ENCODE measurements around the gene UTP25. TPM values are rescaled to one million over a fixed set of nuclear protein-coding genes. Genes with fewer than 3 reads are reported as not detected.

UTP25 gene
- total RNA-seq, 1 experiment from 2014 or later, result 14.3 TPM

DNA sequence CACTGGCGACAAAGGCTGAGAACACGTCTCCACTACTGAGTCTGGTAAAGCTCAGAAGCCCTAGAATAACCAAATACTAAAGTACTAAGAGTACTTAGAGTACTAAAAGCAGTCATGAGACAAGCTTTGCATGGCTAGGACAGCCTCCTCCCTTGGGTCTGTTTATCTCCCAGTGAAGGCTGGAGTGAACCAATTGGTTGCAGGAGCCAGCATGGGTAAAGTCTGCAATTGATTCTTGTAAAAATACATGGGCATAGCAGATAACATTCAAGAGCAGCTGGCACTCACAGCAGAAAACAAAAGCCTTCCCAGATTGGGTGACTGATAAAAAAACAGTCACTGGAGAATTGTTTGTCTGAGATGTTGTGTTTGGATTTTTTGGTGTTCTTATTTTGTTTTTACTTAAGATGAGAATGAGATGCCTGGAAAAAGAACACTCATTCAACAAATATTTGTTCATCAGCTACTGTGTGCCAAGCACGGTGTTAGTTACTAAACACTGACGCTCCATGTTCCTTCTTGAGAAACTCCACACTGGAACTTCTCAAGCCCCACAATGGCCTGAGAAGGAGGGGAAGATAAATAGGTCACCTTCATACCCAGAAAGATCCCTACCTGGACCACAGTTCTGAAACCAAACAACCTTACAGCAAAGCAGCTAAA is 25.5 kb upstream of the UTP25 start:
- ATAC-seq, result no peak
- no peaks in the 10 kb centered on the region for H3K9me3 ChIP-seq (ENCODE audit: low read length)
- H3K27me3 ChIP-seq (ENCODE audit: low read length), result no peaks in the 10 kb centered on the region
- peaks cover 41% of the 10 kb centered on the region for H4K20me1 ChIP-seq (ENCODE audit: low read length)
- no peaks in the 10 kb centered on the region for H3K9me2 ChIP-seq (replicated peaks; ENCODE audit: low read length)
- H3K4me1 ChIP-seq (ENCODE audit: insufficient read depth, low read length), result peaks cover 28% of the 10 kb centered on the region
- H2AFZ ChIP-seq (ENCODE audit: low read length), result no peak overlapping the region
- intact Hi-C loops (cut with micrococcal nuclease), result no loop called here
- H3K9ac ChIP-seq (ENCODE audit: low read length), result no peak overlapping the region
- no TSS peak for BruUV-seq (replicated peaks)
- H3K4me2 ChIP-seq (ENCODE audit: low read length), result 0 out of 2 replicates have a peak overlapping the region, but pooled peaks have one; percentile 91
- H3K4me3 ChIP-seq (ENCODE audit: low read length), result no peak overlapping the region
- no peak for DNase-seq
- POLR2A ChIA-PET (ENCODE audit: unreplicated experiment), result interaction anchor here (0.8 kb wide), 1 partner anchor 80 kb away, joined by 5 read pairs; no protein-coding TSS in a partner anchor
- no peak overlapping the region for H3K27ac ChIP-seq (ENCODE audit: low read length)
- H3F3A ChIP-seq (ENCODE audit: low read length, unreplicated experiment), result no peaks in the 10 kb centered on the region
- H3K36me3 ChIP-seq (ENCODE audit: low read depth, low read length), result peaks cover 23% of the 10 kb centered on the region
- CTCF ChIA-PET, result interaction anchor here (0.6 kb wide), 1 partner anchor 54 kb away, joined by 3 read pairs; no protein-coding TSS in a partner anchor
- TF ChIP-seq EZH2phosphoT487 (IDR thresholded peaks at IDR 0.05; ENCODE audit: borderline replicate concordance, low read length) (no peak), EZH2 (IDR thresholded peaks at IDR 0.05; ENCODE audit: low read length, unreplicated experiment) (no peak)
- TF ChIP-seq, protein P1, sequence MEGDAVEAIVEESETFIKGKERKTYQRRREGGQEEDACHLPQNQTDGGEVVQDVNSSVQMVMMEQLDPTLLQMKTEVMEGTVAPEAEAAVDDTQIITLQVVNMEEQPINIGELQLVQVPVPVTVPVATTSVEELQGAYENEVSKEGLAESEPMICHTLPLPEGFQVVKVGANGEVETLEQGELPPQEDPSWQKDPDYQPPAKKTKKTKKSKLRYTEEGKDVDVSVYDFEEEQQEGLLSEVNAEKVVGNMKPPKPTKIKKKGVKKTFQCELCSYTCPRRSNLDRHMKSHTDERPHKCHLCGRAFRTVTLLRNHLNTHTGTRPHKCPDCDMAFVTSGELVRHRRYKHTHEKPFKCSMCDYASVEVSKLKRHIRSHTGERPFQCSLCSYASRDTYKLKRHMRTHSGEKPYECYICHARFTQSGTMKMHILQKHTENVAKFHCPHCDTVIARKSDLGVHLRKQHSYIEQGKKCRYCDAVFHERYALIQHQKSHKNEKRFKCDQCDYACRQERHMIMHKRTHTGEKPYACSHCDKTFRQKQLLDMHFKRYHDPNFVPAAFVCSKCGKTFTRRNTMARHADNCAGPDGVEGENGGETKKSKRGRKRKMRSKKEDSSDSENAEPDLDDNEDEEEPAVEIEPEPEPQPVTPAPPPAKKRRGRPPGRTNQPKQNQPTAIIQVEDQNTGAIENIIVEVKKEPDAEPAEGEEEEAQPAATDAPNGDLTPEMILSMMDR (conservative IDR thresholded peaks at IDR 0.05; ENCODE audit: low read depth, low read length), result no peak
- H3K79me2 ChIP-seq (ENCODE audit: low read length), result peaks cover 65% of the 10 kb centered on the region

DNA sequence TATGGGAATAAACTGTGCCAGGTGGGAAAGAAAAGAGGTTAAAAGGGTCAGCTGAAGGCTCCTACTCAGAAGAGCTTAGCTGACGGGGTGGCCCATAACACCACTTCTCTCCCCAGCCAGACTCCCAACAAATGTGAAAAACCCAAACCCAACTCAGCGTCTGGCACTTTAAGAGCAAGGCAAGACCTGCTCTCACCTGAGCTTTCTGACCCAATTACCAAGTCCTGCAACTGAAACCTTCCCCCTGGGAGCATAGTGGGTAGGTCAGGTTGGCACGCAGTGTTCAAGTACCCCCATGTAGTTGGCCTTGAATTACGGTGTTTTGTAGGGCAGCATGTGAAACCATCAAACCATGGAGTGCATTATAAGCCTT is 25.0 kb upstream of the UTP25 start:
- H3K9me3 ChIP-seq (ENCODE audit: low read length), result no peaks in the 10 kb centered on the region
- H3F3A ChIP-seq (ENCODE audit: low read length, unreplicated experiment), result no peaks in the 10 kb centered on the region
- TF ChIP-seq, protein P1 (conservative IDR thresholded peaks at IDR 0.05; ENCODE audit: low read depth, low read length), result no peak
- TF ChIP-seq EZH2phosphoT487 (IDR thresholded peaks at IDR 0.05; ENCODE audit: borderline replicate concordance, low read length) (no peak), EZH2 (IDR thresholded peaks at IDR 0.05; ENCODE audit: low read length, unreplicated experiment) (no peak)
- ATAC-seq (no peak), DNase-seq (no peak)
- H3K27me3 ChIP-seq (ENCODE audit: low read length), result no peaks in the 10 kb centered on the region
- no peak overlapping the region for H3K9ac ChIP-seq (ENCODE audit: low read length)
- H3K36me3 ChIP-seq (ENCODE audit: low read depth, low read length), result peaks cover 23% of the 10 kb centered on the region
- peaks cover 63% of the 10 kb centered on the region for H3K79me2 ChIP-seq (ENCODE audit: low read length)
- H3K9me2 ChIP-seq (replicated peaks; ENCODE audit: low read length), result no peaks in the 10 kb centered on the region
- H3K4me1 ChIP-seq (ENCODE audit: insufficient read depth, low read length), result peaks cover 33% of the 10 kb centered on the region
- CTCF ChIA-PET, result interaction anchor here (0.6 kb wide), 1 partner anchor 55 kb away, joined by 3 read pairs; no protein-coding TSS in a partner anchor
- no peak overlapping the region for H2AFZ ChIP-seq (ENCODE audit: low read length)
- no peak overlapping the region for H3K27ac ChIP-seq (ENCODE audit: low read length)
- H3K4me2 ChIP-seq (ENCODE audit: low read length), result peak overlapping the region; percentile 91; the same call in 1 of the 2 replicates
- intact Hi-C loops (cut with micrococcal nuclease), result no loop called here
- no peak overlapping the region for H3K4me3 ChIP-seq (ENCODE audit: low read length)
- no TSS peak for BruUV-seq (replicated peaks)
- peaks cover 41% of the 10 kb centered on the region for H4K20me1 ChIP-seq (ENCODE audit: low read length)
- POLR2A ChIA-PET (ENCODE audit: unreplicated experiment), result interaction anchor here (0.5 kb wide), 1 partner anchor 15 kb away, joined by 4 read pairs; no protein-coding TSS in a partner anchor

DNA sequence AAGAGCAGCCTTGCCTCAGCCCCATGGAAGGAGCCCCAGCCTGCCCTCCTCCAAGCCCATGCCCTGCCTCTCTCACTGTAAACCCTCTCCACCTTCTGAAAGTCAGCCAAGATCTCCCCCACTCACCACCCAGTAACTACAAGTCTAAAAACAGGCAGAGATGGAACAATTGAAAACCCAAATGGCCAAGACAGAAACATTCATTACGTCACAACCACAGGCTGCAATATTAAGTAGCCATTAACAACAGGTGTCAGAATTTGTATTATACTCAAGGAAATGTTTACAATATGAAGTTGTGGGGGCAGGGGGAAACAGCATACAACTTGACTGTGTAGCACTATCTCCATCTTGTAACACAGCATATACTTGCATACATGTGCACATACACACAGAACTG is 24.2 kb upstream of the UTP25 start:
- intact Hi-C loops (cut with micrococcal nuclease), result no loop called here
- BruUV-seq (replicated peaks), result no TSS peak
- TF ChIP-seq, protein P1 (conservative IDR thresholded peaks at IDR 0.05; ENCODE audit: low read depth, low read length), result no peak
- Histone ChIP-seq H3K79me2 (ENCODE audit: low read length) (peaks cover 63% of the 10 kb centered on the region), H3K4me3 (ENCODE audit: low read length) (peak overlapping the region; percentile 81; the same call in 1 of the 2 replicates), H3K4me1 (ENCODE audit: insufficient read depth, low read length) (peaks cover 41% of the 10 kb centered on the region), H3K36me3 (ENCODE audit: low read depth, low read length) (peaks cover 21% of the 10 kb centered on the region), H3K27me3 (ENCODE audit: low read length) (no peaks in the 10 kb centered on the region), H3K4me2 (ENCODE audit: low read length) (peak overlapping the region; percentile 91), H3K9ac (ENCODE audit: low read length) (no peak overlapping the region), H3K9me2 (replicated peaks; ENCODE audit: low read length) (no peaks in the 10 kb centered on the region), H2AFZ (ENCODE audit: low read length) (no peak overlapping the region), H3K27ac (ENCODE audit: low read length) (no peak overlapping the region), H3K9me3 (ENCODE audit: low read length) (no peaks in the 10 kb centered on the region), H4K20me1 (ENCODE audit: low read length) (peaks cover 41% of the 10 kb centered on the region), H3F3A (ENCODE audit: low read length, unreplicated experiment) (no peaks in the 10 kb centered on the region)
- POLR2A ChIA-PET (ENCODE audit: unreplicated experiment), result no interaction called here
- DNase-seq (no peak), ATAC-seq (no peak)
- CTCF ChIA-PET, result no interaction called here
